ENCODE measurements around the gene SLC25A3. TPM values are rescaled to one million over a fixed set of nuclear protein-coding genes. Genes with fewer than 3 reads are reported as not detected.
"Not testable (repeated sequence)": the region's sequence is repeated elsewhere in the genome, so short reads cannot be mapped to it uniquely, and the experiment has no call there.

The SLC25A3 gene
- total RNA-seq, 4 donors from 2014 or later, result 271 to 309 (median 298) TPM

- Histone ChIP-seq H3K27ac (no peak overlapping the region), H3K36me3 (no peaks in the 10 kb centered on the region), H3K4me3 (no peak overlapping the region), H3K9me3 (no peaks in the 10 kb centered on the region), H3K27me3 (no peaks in the 10 kb centered on the region), H3K4me1 (no peaks in the 10 kb centered on the region)
- 28 to 32% methylated on average over 1 of the region's 1 CpG for WGBS, 2 donors
- no peak for DNase-seq (ENCODE audit: low spot score in 2 of 2)
- TF ChIP-seq CTCF (IDR thresholded peaks at IDR 0.05), result no peak
- no peak for TF ChIP-seq EP300 (IDR thresholded peaks at IDR 0.05)
- TF ChIP-seq POLR2A (IDR thresholded peaks at IDR 0.05), result no peak
These were observed 33.8 kb upstream of the SLC25A3 start for GRCh38 chr12:98559666-98560065.

- H3K4me1 ChIP-seq, result no peaks in the 10 kb centered on the region
- TF ChIP-seq CTCF (IDR thresholded peaks at IDR 0.05) (no peak), EP300 (IDR thresholded peaks at IDR 0.05) (no peak), POLR2A (IDR thresholded peaks at IDR 0.05) (no peak)
- H3K4me3 ChIP-seq, result no peak overlapping the region
- no peak for DNase-seq (ENCODE audit: low spot score in 2 of 2)
- no peaks in the 10 kb centered on the region for H3K36me3 ChIP-seq
- no peaks in the 10 kb centered on the region for H3K9me3 ChIP-seq
- no peak overlapping the region for H3K27ac ChIP-seq
- WGBS, 2 donors, result 91 to 94% methylated on average over 3 of the region's 3 CpGs
- H3K27me3 ChIP-seq, result no peaks in the 10 kb centered on the region
These were observed 31.6 kb upstream of the SLC25A3 start for GRCh38 chr12:98561846-98562245.

- WGBS, 2 donors, result 77 to 79% methylated on average over 2 of the region's 2 CpGs
- TF ChIP-seq POLR2A (IDR thresholded peaks at IDR 0.05) (no peak), EP300 (IDR thresholded peaks at IDR 0.05) (no peak), CTCF (IDR thresholded peaks at IDR 0.05) (no peak)
- no peak overlapping the region for H3K4me3 ChIP-seq
These were observed 21.5 kb upstream of the SLC25A3 start for GRCh38 chr12:98572010-98572409.

GRCh38 chr12:98574110-98574509, 19.4 kb upstream of the SLC25A3 start:
- Histone ChIP-seq H3K4me1 (no peaks in the 10 kb centered on the region), H3K27ac (no peak overlapping the region), H3K27me3 (no peaks in the 10 kb centered on the region), H3K36me3 (no peaks in the 10 kb centered on the region), H3K4me3 (no peak overlapping the region), H3K9me3 (no peaks in the 10 kb centered on the region)
- TF ChIP-seq CTCF (IDR thresholded peaks at IDR 0.05) (no peak), EP300 (IDR thresholded peaks at IDR 0.05) (no peak), POLR2A (IDR thresholded peaks at IDR 0.05) (no peak)
- WGBS, 2 donors, result 84 to 100% methylated on average over 1 of the region's 1 CpG
- DNase-seq (ENCODE audit: low spot score in 2 of 2), result no peak

More at GRCh38 chr12:98572010-98572409, 21.5 kb upstream of the SLC25A3 start:
- Histone ChIP-seq H3K36me3 (no peaks in the 10 kb centered on the region), H3K27me3 (no peaks in the 10 kb centered on the region), H3K27ac (no peak overlapping the region), H3K4me1 (no peaks in the 10 kb centered on the region), H3K9me3 (no peaks in the 10 kb centered on the region)
- DNase-seq (ENCODE audit: low spot score in 2 of 2), result no peak

- Histone ChIP-seq H3K27ac (no peak overlapping the region), H3K27me3 (no peaks in the 10 kb centered on the region), H3K4me1 (no peaks in the 10 kb centered on the region), H3K4me3 (no peak overlapping the region), H3K9me3 (no peaks in the 10 kb centered on the region), H3K36me3 (no peaks in the 10 kb centered on the region)
- no peak for DNase-seq (ENCODE audit: low spot score in 2 of 2)
- TF ChIP-seq EP300 (IDR thresholded peaks at IDR 0.05), result no peak
- no peak for TF ChIP-seq POLR2A (IDR thresholded peaks at IDR 0.05)
- no peak for TF ChIP-seq CTCF (IDR thresholded peaks at IDR 0.05)
- 96 to 97% methylated on average over 4 of the region's 4 CpGs for WGBS, 2 donors
These were observed 18.5 kb upstream of the SLC25A3 start for GRCh38 chr12:98575013-98575412.

- WGBS, 2 donors, result 89 to 94% methylated on average over 2 of the region's 2 CpGs
- not testable (repeated sequence) for H3K27me3 ChIP-seq; H3K9me3 ChIP-seq; DNase-seq (ENCODE audit: low spot score in 2 of 2); H3K4me3 ChIP-seq; H3K36me3 ChIP-seq; H3K4me1 ChIP-seq; H3K27ac ChIP-seq
These were observed 16.7 kb upstream of the SLC25A3 start for GRCh38 chr12:98576795-98577194.

Measured in tibial nerve (tissue), 4 donors.